Endothelial cell of umbilical vein (primary cell): Measurements from ENCODE around the gene CCDC27. TPM values are rescaled to one million over a fixed set of nuclear protein-coding genes. Genes with fewer than 3 reads are reported as not detected.
A peak's percentile ranks its signal among the peaks of the same experiment; 100 is the strongest.

Experiments used
- BruUV-seq: library from RNA; stranded (reverse); fragments of 400-500 nt; replicated peaks from 2 replicates; lab custom pipeline; 2021; lab: Mats Ljungman, UMichigan
- CTCF ChIA-PET: fragments of 300-600, 350-600 bp; sonication (Branson Sonifier 250); formaldehyde crosslinking; loops from one replicate; lab custom pipeline; 2021; ENCODE audit warnings: antibody characterized with exemption, inconsistent platforms; lab: Charles Lee
- POLR2A ChIA-PET: fragments of 300-600, 350-600 bp; sonication (Branson Sonifier 250); formaldehyde crosslinking; loops from one replicate; lab custom pipeline; 2021; ENCODE audit warnings: antibody characterized with exemption, inconsistent platforms; lab: Charles Lee
- DNase-seq: peaks from one replicate; pipeline ENCODE4 v3.0.0-alpha.2; 2011; ENCODE audit warnings: low read depth, low spot score
- FAIRE-seq: peaks from 2 replicates; lab custom pipeline; 2011; peaks lifted over from hg19 to GRCh38; lab: Jason Lieb, UNC
- H2AFZ ChIP-seq: 2 replicates; pipeline ENCODE4 v1.6.0; 2012; ENCODE audit warnings: low read depth, low read length, control low read depth, inconsistent platforms
- H3K27ac ChIP-seq: 2 replicates; pipeline ENCODE4 v1.5.1; 2011; ENCODE audit warnings: low read depth, mild to moderate bottlenecking, control low read depth, low read length, moderate library complexity; ENCODE audit not compliant: insufficient read depth
- H3K27me3 ChIP-seq, 2 experiments: 2 replicates each; pipeline versions ENCODE4 v1.6.0 to v1.6.1; 2011; ENCODE audit warnings: low read length in 2 of 2, mixed read lengths in 1 of 2; ENCODE audit not compliant: control insufficient read depth in 2 of 2, insufficient read depth in 2 of 2
- H3K36me3 ChIP-seq, 2 experiments: 2 replicates in 1 of 2; 3 replicates in 1 of 2; pipeline ENCODE4 v1.5.1; 2011; ENCODE audit warnings: low read length in 2 of 2, mild to moderate bottlenecking in 1 of 2, moderate library complexity in 1 of 2; ENCODE audit not compliant: control insufficient read depth in 2 of 2, insufficient read depth in 2 of 2; ENCODE audit errors: extremely low read depth in 1 of 2
- H3K4me1 ChIP-seq: 3 replicates; pipeline ENCODE4 v1.5.1; 2011; ENCODE audit warnings: mild to moderate bottlenecking, low read length; ENCODE audit not compliant: control insufficient read depth, insufficient read depth; ENCODE audit errors: extremely low read depth
- H3K4me2 ChIP-seq: 2 replicates; pipeline ENCODE4 v1.6.1; 2011; ENCODE audit warnings: low read length, control low read depth, mixed read lengths; ENCODE audit not compliant: insufficient read depth
- H3K4me3 ChIP-seq, 3 experiments: fragments of 200-600 bp in 1 of 3; sonication (generic), shearing (Covaris generic) in 1 of 3; replicated peaks in 1 of 3; 2 replicates each; pipeline ENCODE4 v1.5.1; 2011 to 2016; ENCODE audit warnings: control low read depth in 3 of 3, low read length in 3 of 3, mild to moderate bottlenecking in 2 of 3, inconsistent platforms in 1 of 3, low read depth in 1 of 3, moderate library complexity in 1 of 3; ENCODE audit not compliant: insufficient read depth in 1 of 3
- H3K79me2 ChIP-seq: 2 replicates; pipeline ENCODE4 v1.6.0; 2012; ENCODE audit warnings: low read length, inconsistent platforms; ENCODE audit not compliant: control insufficient read depth, insufficient read depth
- H3K9ac ChIP-seq: replicated peaks from 2 replicates; pipeline ENCODE3; 2011; ENCODE audit warnings: low read length, control low read depth; ENCODE audit not compliant: insufficient read depth; ENCODE audit errors: extremely low read depth
- H3K9me1 ChIP-seq: replicated peaks from 3 replicates; pipeline ENCODE4 v1.6.0; 2011; ENCODE audit warnings: mild to moderate bottlenecking, low read length; ENCODE audit not compliant: control insufficient read depth, insufficient read depth; ENCODE audit errors: extremely low read depth
- H3K9me3 ChIP-seq: replicated peaks from 2 replicates; pipeline ENCODE4 v1.5.1; 2012; ENCODE audit warnings: low read length, inconsistent platforms; ENCODE audit not compliant: control insufficient read depth, insufficient read depth
- H4K20me1 ChIP-seq: replicated peaks from 2 replicates; pipeline ENCODE3; 2011; ENCODE audit warnings: mild to moderate bottlenecking, low read length; ENCODE audit not compliant: control insufficient read depth, insufficient read depth; ENCODE audit errors: extremely low read depth
- EZH2 ChIP-seq: IDR thresholded peaks from 2 replicates; pipeline ENCODE4 v1.6.1; 2012; ENCODE audit warnings: borderline replicate concordance, low read depth, mild to moderate bottlenecking, moderate library complexity, low read length, inconsistent platforms; ENCODE audit not compliant: severe bottlenecking
- MYC ChIP-seq: IDR thresholded peaks from one replicate; pipeline ENCODE4 v1.6.1; 2011; ENCODE audit warnings: mild to moderate bottlenecking, low read depth, low read length
- POLR2A ChIP-seq: IDR thresholded peaks from 2 replicates; pipeline ENCODE4 v1.6.1; 2012; ENCODE audit warnings: low read depth, mild to moderate bottlenecking, control low read depth, low read length
- dilution Hi-C: fragments of 300-500 bp; cut with MboI; formaldehyde crosslinking; loops from one replicate; pipeline ENCODE4 v1.15.0; 2019; ENCODE audit warnings: low sequenced_read_pairs; ENCODE audit not compliant: extremely low pct_ligation_motif_present
- intact Hi-C: fragments of 100-400 bp; cut with micrococcal nuclease; formaldehyde crosslinking; loops from one replicate; pipeline ENCODE4 v1.10.0; 2022
- polyA plus RNA-seq, 4 experiments: library from polyadenylated mRNA; depleted of rRNA in 3 of 4; stranded (reverse) in 3 of 4; unstranded in 1 of 4; fragments of >200 nt; gene quantifications; 2 replicates each; pipeline versions ENCODE4 v1.2.1 to v1.2.3, GENCODE V29; 2011 to 2012; ENCODE audit warnings: missing spikeins in 1 of 4
- total RNA-seq: library from RNA; stranded (reverse); gene quantifications from 2 replicates; pipeline ENCODE4 v1.2.3, GENCODE V29; 2021
- TF ChIP-seq, protein P1 (sequence below), 2 donors: IDR thresholded peaks; 1 replicate in 1 of 2; 2 replicates in 1 of 2; pipeline ENCODE4 v1.5.1; 2011; ENCODE audit warnings: low read length in 2 of 2, mild to moderate bottlenecking in 2 of 2, moderate library complexity in 2 of 2, control low read depth in 1 of 2, inconsistent platforms in 1 of 2, low read depth in 1 of 2; ENCODE audit not compliant: insufficient read depth in 1 of 2; ENCODE audit errors: extremely low read depth in 1 of 2
- TF ChIP-seq, protein P2 (sequence below): IDR thresholded peaks from 2 replicates; pipeline ENCODE4 v1.6.1; 2011; ENCODE audit not compliant: insufficient read depth, insufficient read length

CCDC27 gene
- total and polyA plus RNA-seq, 2 donors (not counting 3 experiments of a cell fraction or from before 2014, with no cell fraction given) = not detected

DNA sequence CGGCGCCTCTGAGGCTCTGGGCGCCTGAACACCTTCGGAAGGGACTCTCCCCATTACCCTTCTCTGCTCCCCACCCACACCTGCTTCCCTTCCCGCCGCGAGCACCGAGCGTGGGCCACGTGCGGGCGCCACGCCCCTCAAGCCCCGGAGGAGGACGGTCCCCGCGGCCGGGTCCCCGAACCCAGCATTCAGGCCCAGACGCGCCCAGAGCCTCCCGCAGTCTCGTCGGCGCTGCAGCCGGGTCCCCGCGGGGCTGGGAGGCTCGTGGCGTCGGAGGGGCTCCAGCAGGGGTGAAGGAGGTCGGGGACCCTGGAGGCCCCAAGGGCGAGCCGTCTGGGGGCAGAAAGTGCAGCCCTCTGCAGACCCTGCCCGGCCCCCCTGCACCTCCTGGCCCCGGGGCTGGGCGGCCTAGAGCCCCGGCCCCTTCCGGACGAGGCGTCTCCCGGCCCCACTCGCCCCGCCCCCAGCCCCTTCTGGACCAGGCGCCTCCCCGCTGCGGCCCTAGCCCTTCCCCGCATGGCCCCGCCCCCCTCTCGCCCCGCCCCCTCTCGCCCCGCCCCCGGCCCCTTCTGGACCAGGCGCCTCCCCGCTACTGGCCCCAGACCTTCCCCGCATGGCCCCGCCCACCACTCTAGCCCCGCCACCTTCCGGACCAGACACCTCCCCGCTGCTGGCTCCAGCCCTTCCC is 19.9 kb downstream of the CCDC27 start:
- peak; percentile 72 for DNase-seq
- TF ChIP-seq POLR2A = no peak
- TF ChIP-seq EZH2 = no peak
- TF ChIP-seq, protein P1, sequence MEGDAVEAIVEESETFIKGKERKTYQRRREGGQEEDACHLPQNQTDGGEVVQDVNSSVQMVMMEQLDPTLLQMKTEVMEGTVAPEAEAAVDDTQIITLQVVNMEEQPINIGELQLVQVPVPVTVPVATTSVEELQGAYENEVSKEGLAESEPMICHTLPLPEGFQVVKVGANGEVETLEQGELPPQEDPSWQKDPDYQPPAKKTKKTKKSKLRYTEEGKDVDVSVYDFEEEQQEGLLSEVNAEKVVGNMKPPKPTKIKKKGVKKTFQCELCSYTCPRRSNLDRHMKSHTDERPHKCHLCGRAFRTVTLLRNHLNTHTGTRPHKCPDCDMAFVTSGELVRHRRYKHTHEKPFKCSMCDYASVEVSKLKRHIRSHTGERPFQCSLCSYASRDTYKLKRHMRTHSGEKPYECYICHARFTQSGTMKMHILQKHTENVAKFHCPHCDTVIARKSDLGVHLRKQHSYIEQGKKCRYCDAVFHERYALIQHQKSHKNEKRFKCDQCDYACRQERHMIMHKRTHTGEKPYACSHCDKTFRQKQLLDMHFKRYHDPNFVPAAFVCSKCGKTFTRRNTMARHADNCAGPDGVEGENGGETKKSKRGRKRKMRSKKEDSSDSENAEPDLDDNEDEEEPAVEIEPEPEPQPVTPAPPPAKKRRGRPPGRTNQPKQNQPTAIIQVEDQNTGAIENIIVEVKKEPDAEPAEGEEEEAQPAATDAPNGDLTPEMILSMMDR (IDR thresholded peaks at IDR 0.05; ENCODE audit: extremely low read depth in 1 of 2, insufficient read depth in 1 of 2, low read depth in 1 of 2, low read length in 2 of 2) = no peak
- TF ChIP-seq, protein P2, sequence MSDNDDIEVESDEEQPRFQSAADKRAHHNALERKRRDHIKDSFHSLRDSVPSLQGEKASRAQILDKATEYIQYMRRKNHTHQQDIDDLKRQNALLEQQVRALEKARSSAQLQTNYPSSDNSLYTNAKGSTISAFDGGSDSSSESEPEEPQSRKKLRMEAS = peak; percentile 5
- TF ChIP-seq MYC = no peak
- dilution Hi-C loops (no loop called here), intact Hi-C loops (loop anchor here (1.0 to 5.0 kb wide), 3 partner anchors 24 to 130 kb away; partner anchors contain the start of genes C1orf174 and LRRC47)
- no TSS peak for BruUV-seq
- Histone ChIP-seq H3K9ac (no peak overlapping the region), H3K4me3 (peak overlapping the region; percentile 35 to 51 (median 49)), H3K79me2 (no peaks in the 10 kb centered on the region), H3K27me3 (no peaks in the 10 kb centered on the region), H3K4me2 (peak overlapping the region; percentile 62), H2AFZ (peak overlapping the region; percentile 90), H4K20me1 (no peaks in the 10 kb centered on the region), H3K9me1 (no peaks in the 10 kb centered on the region), H3K9me3 (no peaks in the 10 kb centered on the region), H3K4me1 (peaks cover 6% of the 10 kb centered on the region), H3K36me3 (no peaks in the 10 kb centered on the region), H3K27ac (no peak overlapping the region)
- CTCF ChIA-PET = no interaction called here
- POLR2A ChIA-PET = no interaction called here
- FAIRE-seq = no peak
